Sigmoid colon (tissue), 7 donors: ENCODE measurements around the gene FCER1A. TPM values are rescaled to one million over a fixed set of nuclear protein-coding genes. Genes with fewer than 3 reads are reported as not detected.

Experiments used
- DNase-seq: peaks from one replicate; pipeline ENCODE4 v3.0.0-alpha.2; 2019
- H3K27ac ChIP-seq, 4 donors: fragments of 200-600 bp; sonication (generic); one replicate each; pipeline ENCODE4 v1.5.1; 2016 to 2019; ENCODE audit warnings: mild to moderate bottlenecking in 1 of 4
- H3K27me3 ChIP-seq, 3 donors: fragments of 200-600 bp; sonication (generic); one replicate each; pipeline ENCODE4 v1.5.1; 2019; ENCODE audit warnings: mild to moderate bottlenecking in 1 of 3
- H3K36me3 ChIP-seq, 4 donors: fragments of 200-600 bp; sonication (generic); one replicate each; pipeline ENCODE4 v1.5.1; 2016 to 2019
- H3K4me1 ChIP-seq, 4 donors: fragments of 200-600 bp; sonication (generic); one replicate each; pipeline ENCODE4 v1.5.1; 2017 to 2019
- H3K4me3 ChIP-seq, 4 donors: fragments of 200-600 bp; sonication (generic); one replicate each; pipeline ENCODE4 v1.5.1; 2017 to 2019; ENCODE audit warnings: mild to moderate bottlenecking in 2 of 4, moderate library complexity in 1 of 4
- H3K9me3 ChIP-seq, 4 donors: fragments of 200-600 bp in 3 of 4; sonication (generic) in 3 of 4; one replicate each; pipeline versions ENCODE4 v1.5.1 to v1.6.1; 2013 to 2019
- EP300 ChIP-seq, 4 donors: sonication (generic); formaldehyde crosslinking; IDR thresholded peaks; one replicate each; pipeline ENCODE4 v1.6.1; 2017; ENCODE audit warnings: antibody characterized with exemption in 4 of 4
- POLR2A ChIP-seq, 2 donors: fragments of 450-650 bp; IDR thresholded peaks; one replicate each; pipeline ENCODE4 v1.6.1; 2016; ENCODE audit warnings: antibody characterized with exemption in 2 of 2, mild to moderate bottlenecking in 2 of 2, moderate library complexity in 2 of 2
- POLR2AphosphoS5 ChIP-seq, 4 donors: sonication (generic); formaldehyde crosslinking; IDR thresholded peaks; one replicate each; pipeline ENCODE4 v1.6.1; 2017; ENCODE audit warnings: antibody characterized with exemption in 4 of 4
- WGBS, 2 donors: extraction: QIAGEN DNeasy Blood & Tissue Kit; methylation state at CpG; one replicate each; pipeline ENCODE4 v1.1.7; 2013; 5-methylcytosine and 5-hydroxymethylcytosine counted together
- intact Hi-C: fragments of 100-400 bp; cut with DNase I; formaldehyde crosslinking; loops from one replicate; pipeline ENCODE4 v1.15.1; 2023
- polyA plus RNA-seq, 3 donors: library from polyadenylated mRNA; stranded (reverse); fragments of 200-250 nt; gene quantifications; one replicate each; pipeline ENCODE4 v1.2.3, GENCODE V29; 2013
- total RNA-seq, 4 donors: library from RNA; depleted of rRNA; stranded (reverse); fragments of >200 nt; gene quantifications; one replicate each; pipeline ENCODE4 v1.1.0, GENCODE V29; 2016
- TF ChIP-seq, protein P1 (sequence below), 4 experiments: fragments of 450-650 bp in 3 of 4; fragments of 200-600 bp in 1 of 4; IDR thresholded peaks; one replicate each; pipeline ENCODE4 v1.5.1; 2016 to 2019; ENCODE audit warnings: antibody characterized with exemption in 4 of 4, mild to moderate bottlenecking in 3 of 4, moderate library complexity in 2 of 4
- donor health status: healthy with polysubstance abuse.
- donor health status: Bipolar disorder and iron deficiency.
- donor health status: healthy.

The FCER1A gene
- total and polyA plus RNA-seq, 7 donors, result 0.33 to 5.4 (median 3.4) TPM; not detected in 3

DNA sequence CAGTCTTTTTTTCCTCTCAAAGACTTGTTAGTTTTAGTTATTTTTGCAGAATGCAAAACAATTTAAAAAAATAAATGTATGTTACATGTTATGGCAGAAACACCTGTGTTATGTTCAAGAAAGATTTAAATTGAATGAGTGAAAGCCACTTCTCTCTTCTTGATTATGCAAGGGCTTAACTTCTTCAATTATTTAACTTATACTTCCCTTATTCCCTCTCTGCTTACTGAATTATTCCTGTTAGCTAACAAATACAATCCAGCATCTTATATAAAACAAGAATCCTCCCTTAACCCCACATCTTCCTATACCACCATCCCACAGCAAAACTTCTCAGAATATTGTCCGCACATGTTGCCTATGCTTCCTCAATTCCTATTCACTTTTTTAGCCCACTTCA, 10.7 kb upstream of the FCER1A start:
- Histone ChIP-seq H3K27ac (no peak overlapping the region), H3K4me1 (no peaks in the 10 kb centered on the region), H3K9me3 (no peaks in the 10 kb centered on the region), H3K36me3 (no peaks in the 10 kb centered on the region), H3K27me3 (no peaks in the 10 kb centered on the region), H3K4me3 (no peak overlapping the region)
- no peak for DNase-seq
- TF ChIP-seq, protein P1, sequence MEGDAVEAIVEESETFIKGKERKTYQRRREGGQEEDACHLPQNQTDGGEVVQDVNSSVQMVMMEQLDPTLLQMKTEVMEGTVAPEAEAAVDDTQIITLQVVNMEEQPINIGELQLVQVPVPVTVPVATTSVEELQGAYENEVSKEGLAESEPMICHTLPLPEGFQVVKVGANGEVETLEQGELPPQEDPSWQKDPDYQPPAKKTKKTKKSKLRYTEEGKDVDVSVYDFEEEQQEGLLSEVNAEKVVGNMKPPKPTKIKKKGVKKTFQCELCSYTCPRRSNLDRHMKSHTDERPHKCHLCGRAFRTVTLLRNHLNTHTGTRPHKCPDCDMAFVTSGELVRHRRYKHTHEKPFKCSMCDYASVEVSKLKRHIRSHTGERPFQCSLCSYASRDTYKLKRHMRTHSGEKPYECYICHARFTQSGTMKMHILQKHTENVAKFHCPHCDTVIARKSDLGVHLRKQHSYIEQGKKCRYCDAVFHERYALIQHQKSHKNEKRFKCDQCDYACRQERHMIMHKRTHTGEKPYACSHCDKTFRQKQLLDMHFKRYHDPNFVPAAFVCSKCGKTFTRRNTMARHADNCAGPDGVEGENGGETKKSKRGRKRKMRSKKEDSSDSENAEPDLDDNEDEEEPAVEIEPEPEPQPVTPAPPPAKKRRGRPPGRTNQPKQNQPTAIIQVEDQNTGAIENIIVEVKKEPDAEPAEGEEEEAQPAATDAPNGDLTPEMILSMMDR (IDR thresholded peaks at IDR 0.05), result no peak
- TF ChIP-seq POLR2AphosphoS5 (IDR thresholded peaks at IDR 0.05) (no peak), EP300 (IDR thresholded peaks at IDR 0.05) (no peak), POLR2A (IDR thresholded peaks at IDR 0.05) (no peak)
- intact Hi-C loops, result no loop called here
- 83 to 94% methylated on average over 1 of the region's 1 CpG for WGBS, 2 donors

DNA sequence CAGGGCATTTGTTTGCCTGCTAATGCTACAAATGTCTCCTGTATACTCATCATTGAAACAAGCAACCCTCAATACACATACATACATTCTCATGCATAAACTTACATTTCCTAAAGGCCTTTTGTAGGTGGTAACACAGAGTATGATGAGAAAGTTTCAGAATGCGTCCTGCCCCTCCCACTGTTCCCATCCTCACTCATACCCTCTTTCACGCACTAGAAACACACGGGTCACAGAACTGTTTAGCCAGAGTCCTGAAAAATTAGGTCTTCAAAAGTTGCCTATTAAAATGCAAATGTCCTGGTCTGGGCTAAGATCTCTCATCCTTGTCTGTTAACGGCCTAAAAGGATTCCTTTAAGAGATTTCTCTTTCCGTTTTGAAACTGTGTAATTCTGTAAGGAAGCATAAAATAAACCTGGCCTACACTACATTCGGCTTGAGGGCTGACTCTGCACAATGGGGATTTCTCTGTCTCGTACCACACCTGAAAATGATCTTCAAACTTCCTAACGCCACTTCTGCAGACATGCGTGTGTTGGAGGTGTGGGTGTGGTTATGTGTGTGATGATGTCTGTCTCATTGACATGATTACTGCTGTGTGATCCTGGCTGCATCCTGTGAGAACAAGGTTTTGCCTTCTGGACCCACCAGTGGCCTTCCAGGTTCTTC, 5.3 kb upstream of the FCER1A start:
- H3K27ac ChIP-seq, result no peak overlapping the region
- TF ChIP-seq POLR2A (IDR thresholded peaks at IDR 0.05), result no peak
- TF ChIP-seq, protein P1 (IDR thresholded peaks at IDR 0.05), result no peak
- TF ChIP-seq EP300 (IDR thresholded peaks at IDR 0.05), result no peak
- no peak for TF ChIP-seq POLR2AphosphoS5 (IDR thresholded peaks at IDR 0.05)
- H3K9me3 ChIP-seq, result no peaks in the 10 kb centered on the region
- H3K4me1 ChIP-seq, result no peaks in the 10 kb centered on the region
- no peaks in the 10 kb centered on the region for H3K36me3 ChIP-seq
- H3K27me3 ChIP-seq, result no peaks in the 10 kb centered on the region
- WGBS, 2 donors, result 63 to 77% methylated on average over 9 of the region's 9 CpGs
- DNase-seq, result no peak
- intact Hi-C loops, result no loop called here
- no peak overlapping the region for H3K4me3 ChIP-seq

DNA sequence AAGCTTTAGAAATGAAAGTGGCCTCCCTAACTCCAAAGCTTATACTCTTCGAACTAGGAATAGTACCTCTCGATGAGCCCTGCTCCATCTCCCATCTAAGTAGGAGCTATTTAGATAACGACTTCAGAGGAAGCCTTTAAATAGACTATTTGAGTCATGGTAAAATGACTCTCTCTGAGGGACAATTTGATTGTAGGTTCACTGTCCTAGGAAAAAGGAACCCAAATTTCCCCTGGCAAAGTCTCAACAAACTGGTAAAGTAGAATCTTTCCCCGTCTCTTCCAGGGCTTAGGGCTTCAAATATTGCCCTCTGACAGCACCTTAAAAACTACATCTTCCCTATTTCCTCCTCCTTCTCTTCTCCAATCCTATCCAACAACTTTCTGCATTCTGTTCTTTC, 2.0 kb upstream of the FCER1A start:
- Histone ChIP-seq H3K9me3 (no peaks in the 10 kb centered on the region), H3K4me3 (no peak overlapping the region), H3K4me1 (no peaks in the 10 kb centered on the region), H3K27ac (no peak overlapping the region), H3K36me3 (no peaks in the 10 kb centered on the region), H3K27me3 (no peaks in the 10 kb centered on the region)
- no peak for TF ChIP-seq EP300 (IDR thresholded peaks at IDR 0.05)
- TF ChIP-seq, protein P1 (IDR thresholded peaks at IDR 0.05), result no peak
- no peak for TF ChIP-seq POLR2A (IDR thresholded peaks at IDR 0.05)
- no peak for TF ChIP-seq POLR2AphosphoS5 (IDR thresholded peaks at IDR 0.05)
- WGBS, 2 donors, result 65 to 68% methylated on average over 4 of the region's 4 CpGs
- intact Hi-C loops, result no loop called here
- no peak for DNase-seq

DNA sequence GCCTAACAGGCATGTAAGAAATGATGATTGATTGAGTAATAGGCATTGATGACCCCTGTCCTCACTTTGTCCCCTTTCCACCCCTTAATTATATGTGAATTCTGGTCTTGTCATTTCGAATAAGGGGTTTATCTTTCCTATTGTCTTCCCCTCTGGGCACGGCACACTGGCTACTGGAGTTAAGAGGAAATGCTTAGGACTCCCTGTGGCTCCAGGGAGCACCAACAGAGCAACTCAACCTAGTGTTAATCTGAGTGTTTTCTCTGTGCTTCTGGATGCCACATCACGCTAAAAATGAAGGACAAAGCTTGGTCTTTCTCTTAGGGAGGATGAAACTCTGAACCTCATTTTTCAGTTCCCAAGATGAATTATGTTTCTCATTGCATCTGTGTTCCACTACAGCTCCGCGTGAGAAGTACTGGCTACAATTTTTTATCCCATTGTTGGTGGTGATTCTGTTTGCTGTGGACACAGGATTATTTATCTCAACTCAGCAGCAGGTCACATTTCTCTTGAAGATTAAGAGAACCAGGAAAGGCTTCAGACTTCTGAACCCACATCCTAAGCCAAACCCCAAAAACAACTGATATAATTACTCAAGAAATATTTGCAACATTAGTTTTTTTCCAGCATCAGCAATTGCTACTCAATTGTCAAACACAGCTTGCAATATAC, 5.3 kb downstream of the FCER1A start:
- H3K9me3 ChIP-seq, result no peaks in the 10 kb centered on the region
- no peak for TF ChIP-seq EP300 (IDR thresholded peaks at IDR 0.05)
- no peak for TF ChIP-seq POLR2AphosphoS5 (IDR thresholded peaks at IDR 0.05)
- TF ChIP-seq POLR2A (IDR thresholded peaks at IDR 0.05), result no peak
- TF ChIP-seq, protein P1 (IDR thresholded peaks at IDR 0.05), result no peak
- no peak overlapping the region for H3K4me3 ChIP-seq
- WGBS, 2 donors, result 44 to 53% methylated on average over 5 of the region's 5 CpGs
- no peak overlapping the region for H3K27ac ChIP-seq
- H3K36me3 ChIP-seq, result no peaks in the 10 kb centered on the region
- intact Hi-C loops, result no loop called here
- no peaks in the 10 kb centered on the region for H3K27me3 ChIP-seq
- no peaks in the 10 kb centered on the region for H3K4me1 ChIP-seq
- DNase-seq, result no peak
